GM21367 (cell line): Measurements from ENCODE around the gene DNAJB11.

Experiments
- ATAC-seq: cut with Tn5 transposase; IDR thresholded peaks from one replicate; pipeline ENCODE4 v1.9.1; 2021; ENCODE audit not compliant: unreplicated experiment

Gene DNAJB11

GRCh38 chr3:186594591-186595113 lies 24.1 kb downstream of the DNAJB11 start:
- no peak for ATAC-seq

- ATAC-seq, result no peak
Observed at GRCh38 chr3:186596568-186597287, 26.2 kb downstream of the DNAJB11 start.

- no peak for ATAC-seq
Observed at GRCh38 chr3:186598108-186598784, 27.7 kb downstream of the DNAJB11 start.

- no peak for ATAC-seq
Observed at GRCh38 chr3:186598794-186599141, 28.2 kb downstream of the DNAJB11 start.

DNA sequence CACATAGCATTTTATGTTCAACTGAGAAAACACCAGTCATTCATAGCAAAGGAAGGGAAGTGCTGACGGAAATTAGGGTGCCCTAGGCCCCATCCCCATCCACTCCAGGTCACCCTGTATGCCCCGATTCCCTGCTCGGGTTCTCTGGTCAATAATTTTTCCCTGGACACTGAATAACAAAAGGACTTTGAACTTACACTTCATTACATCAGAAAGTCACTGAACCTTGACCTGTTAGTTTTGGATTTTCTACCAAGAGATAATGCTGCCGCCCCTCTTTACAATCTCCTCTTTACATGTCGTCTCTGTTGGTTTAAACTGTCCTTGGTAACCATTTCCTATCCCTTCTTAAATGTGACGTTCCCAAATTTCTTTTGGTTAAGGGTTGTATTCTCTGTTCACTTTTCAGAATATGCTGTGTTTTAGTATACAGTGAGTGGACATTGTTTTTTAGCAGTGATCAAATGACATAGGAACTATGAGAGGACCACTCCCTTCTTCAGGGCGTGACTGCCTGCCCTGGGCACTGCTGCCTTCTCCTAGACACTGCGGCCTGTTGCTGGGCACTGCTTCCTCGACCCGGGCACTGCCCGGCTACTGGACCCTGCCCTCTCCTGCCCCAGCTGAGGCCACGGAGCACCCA lies 28.7 kb downstream of the DNAJB11 start:
- no peak for ATAC-seq

DNA sequence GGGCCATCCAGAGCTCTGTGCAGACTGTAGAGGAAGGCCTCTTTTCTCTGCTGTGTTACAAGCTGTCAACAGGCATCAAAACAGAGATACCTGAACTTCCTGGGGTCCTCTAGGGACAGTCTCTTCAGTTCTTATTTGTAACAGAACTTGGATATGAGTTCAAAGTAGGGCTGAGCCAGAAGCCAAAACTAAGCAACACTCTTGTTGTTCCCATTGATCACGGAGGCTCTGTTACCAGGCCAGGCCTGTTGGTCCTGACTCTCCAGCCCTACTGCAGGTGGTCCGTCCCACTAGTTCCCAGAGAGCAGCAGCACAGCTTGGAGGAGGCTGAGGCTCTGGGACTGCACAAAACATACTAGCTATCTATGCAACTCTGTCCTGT lies 29.3 kb downstream of the DNAJB11 start:
- ATAC-seq, result no peak

GRCh38 chr3:186600896-186601295 lies 30.4 kb downstream of the DNAJB11 start:
- no peak for ATAC-seq

GRCh38 chr3:186603159-186603558 lies 32.6 kb downstream of the DNAJB11 start:
- ATAC-seq, result no peak

GRCh38 chr3:186605078-186605477 lies 34.6 kb downstream of the DNAJB11 start:
- ATAC-seq, result no peak

- no peak for ATAC-seq
Observed at GRCh38 chr3:186605561-186606545, 35.3 kb downstream of the DNAJB11 start.

- ATAC-seq, result no peak
Observed at GRCh38 chr3:186608624-186609215, 38.2 kb downstream of the DNAJB11 start.

- no peak for ATAC-seq
Observed at GRCh38 chr3:186609247-186609868, 38.8 kb downstream of the DNAJB11 start.

DNA sequence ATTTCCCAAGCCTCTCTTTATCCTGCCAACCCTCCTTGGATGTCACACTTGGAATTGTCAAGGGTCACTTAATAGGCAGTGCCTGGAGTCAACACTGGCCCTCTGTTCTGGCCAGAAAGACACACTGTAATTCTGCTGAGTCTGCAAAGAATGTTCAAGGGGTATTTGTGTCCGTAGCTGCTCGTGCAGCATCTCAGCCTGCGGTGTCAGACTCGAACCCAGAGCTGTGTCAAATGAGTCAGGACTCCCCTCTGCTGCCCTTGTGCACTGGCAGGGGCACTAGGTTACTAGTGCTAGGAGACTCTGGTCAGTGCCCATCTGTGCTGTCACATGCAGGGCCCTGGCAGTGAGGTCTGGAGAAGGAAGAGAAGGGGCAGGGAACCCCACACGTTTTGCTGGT lies 41.5 kb downstream of the DNAJB11 start:
- ATAC-seq, result no peak

GRCh38 chr3:186612721-186613636 lies 42.5 kb downstream of the DNAJB11 start, which contains the start of gene AHSG:
Gene AHSG (plus strand): TSS chr3:186613060. CDS start chr3:186613142, 82 bp downstream.
- ATAC-seq, result no peak

DNA sequence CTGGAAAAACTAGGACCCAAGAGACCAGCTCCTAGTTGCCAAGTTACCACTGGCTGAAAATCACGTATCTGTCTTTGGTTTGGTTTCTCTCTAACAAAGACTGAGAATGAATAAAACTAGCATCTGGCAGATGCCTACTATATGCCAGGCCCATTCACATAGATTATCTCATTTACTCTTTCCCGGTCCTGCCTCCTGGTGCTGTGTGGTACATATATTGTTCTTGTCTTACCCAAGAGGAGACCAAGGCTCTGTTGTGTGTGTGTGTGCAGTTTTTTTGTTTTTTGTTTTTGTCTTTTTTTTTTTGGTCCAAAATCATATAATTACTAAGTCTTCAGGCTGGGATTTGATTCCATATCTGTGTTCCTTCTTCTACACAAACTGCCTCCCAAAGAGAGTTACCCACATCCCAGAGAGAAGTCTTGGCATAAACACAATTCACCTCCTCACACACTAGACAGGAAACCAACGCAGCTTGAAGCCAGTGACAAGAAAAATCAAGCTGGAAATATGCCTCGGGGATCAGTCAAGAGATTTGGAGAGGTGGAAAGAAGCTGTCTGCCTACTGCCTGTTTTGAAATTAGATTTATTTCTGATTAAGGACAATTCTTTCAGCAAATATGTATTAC lies 43.2 kb downstream of the DNAJB11 start:
- ATAC-seq, result no peak

GRCh38 chr3:186614266-186614596 lies 43.7 kb downstream of the DNAJB11 start:
- ATAC-seq, result no peak

DNA sequence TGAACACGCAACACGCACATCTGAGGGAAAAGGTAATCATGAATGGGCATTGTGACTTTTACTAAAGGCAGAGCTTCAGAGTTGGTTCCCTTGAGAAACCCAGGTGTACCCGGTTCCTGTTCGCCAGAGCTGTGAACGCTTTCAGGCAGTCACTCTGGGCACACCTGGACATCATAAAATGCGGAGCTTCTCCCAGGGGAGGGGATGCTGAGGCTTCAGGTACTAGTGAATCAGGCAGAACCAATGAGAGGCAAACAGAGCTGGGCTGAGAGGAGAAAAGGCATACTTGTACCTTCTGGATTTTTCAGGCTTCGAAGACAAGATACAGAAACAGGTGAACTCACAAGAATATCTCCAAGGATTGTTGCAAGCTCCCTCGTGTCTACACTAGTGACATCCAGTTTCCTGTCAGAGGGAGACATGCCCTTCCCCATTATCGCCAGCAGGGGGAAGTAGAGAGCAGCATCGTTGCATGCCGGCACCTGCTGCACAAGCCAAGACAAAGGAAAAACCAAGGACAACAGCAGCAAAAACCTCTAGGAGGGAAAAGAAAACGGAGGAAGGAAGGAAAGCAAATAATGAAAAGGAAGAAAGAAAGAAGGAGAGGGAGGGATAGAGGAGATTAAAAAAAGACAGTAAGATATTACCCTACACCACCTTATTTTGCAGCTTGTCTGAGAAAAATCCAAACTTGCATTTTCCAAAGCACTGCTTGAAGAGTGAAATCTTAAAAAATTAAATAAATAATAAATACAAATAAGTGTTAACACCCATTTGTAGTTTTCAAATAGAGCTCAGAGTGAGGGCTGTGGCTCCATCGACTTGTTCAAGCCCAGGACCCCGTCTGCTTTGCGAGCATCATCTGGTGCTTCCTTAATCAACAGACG lies 44.3 kb downstream of the DNAJB11 start:
- peak; percentile 42 for ATAC-seq

GRCh38 chr3:186616299-186616617 lies 45.7 kb downstream of the DNAJB11 start:
- ATAC-seq, result no peak
